ENCODE results near the gene CRTAP.
"Not testable (repeated sequence)": the region's sequence is repeated elsewhere in the genome, so short reads cannot be mapped to it uniquely, and the experiment has no call there.

The CRTAP gene

DNA sequence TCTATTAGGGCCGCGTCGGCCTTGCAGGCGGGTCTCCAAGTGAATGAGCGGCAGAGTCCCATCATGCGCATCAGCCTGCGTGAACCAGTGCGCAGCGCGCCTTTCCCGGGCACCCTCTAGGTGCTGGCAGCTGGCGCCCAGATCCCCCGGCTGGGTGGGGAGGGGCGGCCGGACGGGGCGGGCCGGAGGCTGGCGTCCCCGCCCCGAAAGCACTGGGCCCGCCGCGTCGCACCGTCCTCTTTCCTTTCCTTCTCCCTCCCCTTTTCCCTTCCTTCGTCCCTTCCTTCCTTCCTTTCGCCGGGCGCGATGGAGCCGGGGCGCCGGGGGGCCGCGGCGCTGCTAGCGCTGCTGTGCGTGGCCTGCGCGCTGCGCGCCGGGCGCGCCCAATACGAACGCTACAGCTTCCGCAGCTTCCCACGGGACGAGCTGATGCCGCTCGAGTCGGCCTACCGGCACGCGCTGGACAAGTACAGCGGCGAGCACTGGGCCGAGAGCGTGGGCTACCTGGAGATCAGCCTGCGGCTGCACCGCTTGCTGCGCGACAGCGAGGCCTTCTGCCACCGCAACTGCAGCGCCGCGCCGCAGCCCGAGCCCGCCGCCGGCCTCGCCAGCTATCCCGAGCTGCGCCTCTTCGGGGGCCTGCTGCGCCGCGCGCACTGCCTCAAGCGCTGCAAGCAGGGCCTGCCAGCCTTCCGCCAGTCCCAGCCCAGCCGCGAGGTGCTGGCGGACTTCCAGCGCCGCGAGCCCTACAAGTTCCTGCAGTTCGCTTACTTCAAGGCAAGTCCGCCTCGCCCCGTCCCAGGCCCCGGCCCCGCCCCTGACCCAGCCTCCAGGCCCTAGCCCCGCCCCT is at the start of gene CRTAP:
Gene CRTAP, plus strand, starts transcription at position 243 of the 850 bp plus-strand sequence. Its CDS starts 64 bp downstream, at position 307.
- in situ Hi-C loops (cut with MboI; ENCODE audit: low sequenced_read_pairs): no loop called here

DNA sequence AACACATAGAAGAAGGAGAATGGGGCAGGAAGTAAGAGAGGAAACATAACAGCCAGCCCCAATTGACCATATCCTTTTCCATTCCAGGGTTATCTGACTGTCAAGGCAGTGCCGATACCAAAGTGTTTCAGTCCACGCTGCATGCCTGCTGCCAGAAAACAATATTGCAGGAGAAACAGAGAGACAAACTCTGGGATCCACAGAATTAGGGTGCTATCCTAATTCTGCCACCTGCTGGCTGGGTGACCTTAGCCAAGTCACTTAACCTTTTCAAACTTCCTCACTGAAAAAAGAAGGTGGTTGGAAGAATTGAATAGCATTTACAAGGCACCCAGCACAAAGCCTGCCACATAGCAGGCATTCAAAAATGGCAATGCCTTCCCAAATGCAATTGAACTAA is 48.9 kb upstream of the CRTAP start:
- in situ Hi-C loops (cut with MboI; ENCODE audit: low sequenced_read_pairs): no loop called here

DNA sequence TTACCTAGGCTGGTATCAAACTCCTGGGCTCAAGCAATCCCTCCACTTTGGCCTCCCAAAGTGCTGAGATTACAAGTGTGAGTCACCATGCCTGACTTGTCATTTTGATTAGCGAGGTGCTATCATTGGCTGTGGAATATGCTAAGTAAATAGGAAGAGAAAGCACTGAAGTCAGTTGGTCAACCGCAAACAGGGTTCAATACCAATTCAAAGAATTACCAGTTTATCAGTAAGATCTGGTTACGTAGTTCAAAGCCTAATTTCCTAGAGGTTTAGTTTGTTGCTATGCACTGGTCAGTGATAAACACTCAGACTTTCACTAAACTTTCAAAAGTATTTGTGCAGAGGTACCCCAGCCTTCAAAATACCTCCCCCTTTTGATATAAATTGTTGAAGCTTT is 46.3 kb upstream of the CRTAP start:
- in situ Hi-C loops (cut with MboI; ENCODE audit: low sequenced_read_pairs): no loop called here

DNA sequence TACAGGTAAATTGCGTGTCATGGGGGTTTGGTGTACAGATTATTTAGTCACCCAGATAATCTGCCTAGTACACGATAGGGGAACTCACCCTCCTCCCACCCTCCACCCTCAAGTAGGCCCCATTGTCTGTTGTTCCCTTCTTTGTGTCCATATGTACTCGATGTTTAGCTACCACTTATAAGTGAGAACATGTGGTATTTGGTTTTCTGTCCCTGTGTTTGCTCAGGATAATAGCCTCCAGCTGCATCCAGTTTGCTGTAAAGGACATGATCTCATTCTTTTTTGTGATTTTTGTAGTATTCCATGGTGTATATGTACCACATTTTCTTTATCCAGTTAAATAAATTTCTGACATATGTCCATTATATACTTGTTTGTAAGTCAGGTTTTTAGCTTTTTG is 44.0 kb upstream of the CRTAP start:
- in situ Hi-C loops (cut with MboI; ENCODE audit: low sequenced_read_pairs): not testable (repeated sequence)

DNA sequence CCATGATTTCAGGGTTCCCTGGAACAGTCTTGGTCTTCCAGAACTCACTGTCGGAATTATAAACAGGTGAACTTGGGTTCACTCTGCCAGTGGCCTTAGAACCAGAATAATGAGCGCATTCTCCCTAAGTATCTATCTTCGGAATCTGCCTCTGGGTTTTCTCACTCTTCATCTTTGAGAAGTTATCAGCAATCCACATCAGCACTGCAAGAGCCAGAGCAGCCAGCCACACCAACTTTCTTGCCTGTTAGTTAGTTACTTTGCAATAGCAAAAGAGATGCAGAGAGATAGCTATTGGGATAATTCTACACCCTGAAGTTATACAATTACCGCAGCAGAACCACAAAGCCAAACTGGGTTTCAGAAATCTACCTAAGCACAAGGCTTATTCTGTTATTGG is 42.6 kb upstream of the CRTAP start:
- in situ Hi-C loops (cut with MboI; ENCODE audit: low sequenced_read_pairs): no loop called here

DNA sequence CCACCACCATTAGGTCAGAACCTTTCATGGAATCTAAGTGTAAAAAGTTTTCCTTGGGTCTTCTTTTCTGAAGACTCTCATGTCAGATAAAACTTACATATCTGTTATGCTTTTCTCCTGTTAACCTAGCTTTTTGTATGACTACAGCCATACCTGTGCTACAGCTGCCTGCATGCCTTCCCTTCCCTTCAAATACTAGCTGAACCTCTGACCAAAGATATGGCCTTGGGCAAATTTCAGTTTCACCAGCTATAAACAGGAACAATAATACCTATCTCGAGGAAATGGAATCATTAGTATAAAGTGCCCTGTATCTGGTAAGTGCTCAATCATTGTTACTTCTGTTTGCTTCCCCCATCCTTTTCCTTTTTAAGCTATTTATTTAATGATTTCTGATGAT is 41.9 kb upstream of the CRTAP start:
- in situ Hi-C loops (cut with MboI; ENCODE audit: low sequenced_read_pairs): no loop called here

DNA sequence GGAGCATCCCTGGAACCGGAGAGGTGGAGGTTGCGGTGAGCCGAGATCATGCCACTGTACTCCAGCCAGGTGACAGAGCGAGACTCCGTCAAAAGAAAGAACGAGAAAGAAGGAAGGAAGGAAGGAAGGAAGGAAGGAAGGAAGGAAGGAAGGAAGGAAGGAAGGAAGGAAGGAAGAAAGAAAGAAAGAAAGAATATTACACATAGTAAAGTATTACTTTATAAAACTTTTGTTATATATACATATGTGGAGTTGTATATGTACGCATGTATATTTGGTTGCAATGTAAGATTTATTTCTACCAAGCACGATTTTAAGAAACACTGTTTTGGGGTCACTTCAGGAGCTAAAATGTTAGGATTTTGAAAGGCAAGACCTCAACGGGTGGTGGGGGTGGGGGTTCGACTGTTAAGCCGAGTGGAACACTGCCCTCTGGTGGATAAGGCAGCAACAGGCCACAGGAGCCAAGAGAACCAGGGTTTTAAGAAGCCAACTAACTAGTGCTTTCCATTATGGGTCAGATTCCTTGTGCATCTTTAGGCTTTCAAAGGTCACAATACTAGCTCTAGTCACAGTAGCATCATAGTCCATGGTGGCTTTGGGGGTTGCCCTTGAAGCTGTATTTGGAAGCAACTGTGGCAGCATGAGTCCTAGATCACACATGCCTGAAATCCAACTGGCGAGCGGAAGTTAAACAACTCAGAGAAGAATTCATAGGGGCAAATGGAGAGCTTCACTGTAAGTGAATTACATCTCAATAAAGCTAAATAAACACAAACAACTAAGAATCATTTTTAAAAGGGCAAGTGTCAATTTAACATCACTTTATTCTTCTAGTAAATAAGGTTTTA is 39.4 kb upstream of the CRTAP start:
- in situ Hi-C loops (cut with MboI; ENCODE audit: low sequenced_read_pairs): no loop called here

DNA sequence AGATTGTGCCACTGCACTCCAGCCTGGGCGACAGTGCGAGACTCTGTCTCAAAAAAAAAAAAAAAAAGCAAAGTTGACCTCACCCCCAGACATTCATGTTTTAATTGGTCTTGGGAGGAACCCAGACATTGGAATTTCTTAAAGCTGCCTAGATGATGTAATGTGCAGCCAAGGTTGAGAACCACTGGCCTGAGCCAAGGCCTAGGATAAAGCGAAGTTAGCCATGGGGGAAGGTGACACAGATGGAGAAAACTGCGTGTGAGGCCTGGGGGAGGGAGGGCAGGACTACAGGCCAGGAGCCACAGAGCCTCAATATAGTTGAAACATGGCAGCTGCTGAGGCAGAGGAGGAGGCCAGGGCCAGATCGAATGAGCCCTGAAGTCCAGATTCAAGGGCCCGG is 37.8 kb upstream of the CRTAP start:
- in situ Hi-C loops (cut with MboI; ENCODE audit: low sequenced_read_pairs): no loop called here

DNA sequence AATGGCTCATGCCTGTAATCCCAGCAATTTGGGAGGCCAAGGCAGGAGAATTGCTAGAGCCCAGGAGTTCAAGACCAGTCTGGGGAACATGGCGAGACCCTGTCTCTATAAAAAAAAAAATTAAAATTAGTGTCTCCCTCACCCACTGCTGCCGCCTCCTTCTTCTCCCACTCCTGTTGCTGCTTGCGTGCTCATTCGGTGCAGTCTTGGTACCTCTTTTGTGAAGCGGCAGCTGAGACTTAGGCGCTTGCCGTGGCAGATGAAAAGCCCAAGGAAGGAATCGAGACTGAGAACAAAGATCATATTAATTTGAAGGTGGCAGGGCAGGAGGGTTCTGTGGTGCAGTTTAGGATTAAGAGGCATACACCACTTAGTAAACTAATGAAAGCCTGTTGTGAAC is 36.9 kb upstream of the CRTAP start:
- in situ Hi-C loops (cut with MboI; ENCODE audit: low sequenced_read_pairs): no loop called here

DNA sequence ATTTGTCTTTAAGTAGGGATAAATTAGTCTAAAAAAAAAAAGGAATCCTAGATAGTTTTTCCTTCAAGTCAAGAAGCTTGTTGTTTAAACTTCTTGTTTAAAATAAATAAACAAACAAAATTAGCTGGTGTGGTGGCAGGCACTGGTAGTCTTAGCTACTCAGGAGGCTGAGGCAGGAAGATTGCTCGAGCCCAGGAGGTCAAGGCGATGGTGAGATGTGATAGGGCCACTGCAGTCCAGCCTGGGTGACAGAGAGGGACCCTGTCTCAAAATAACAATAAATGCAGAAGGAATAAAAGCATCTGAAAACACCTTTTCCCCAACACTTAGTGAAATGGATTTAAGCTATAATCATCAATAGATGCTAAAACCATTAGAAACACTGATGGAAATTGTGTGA is 35.8 kb upstream of the CRTAP start:
- in situ Hi-C loops (cut with MboI; ENCODE audit: low sequenced_read_pairs): no loop called here

DNA sequence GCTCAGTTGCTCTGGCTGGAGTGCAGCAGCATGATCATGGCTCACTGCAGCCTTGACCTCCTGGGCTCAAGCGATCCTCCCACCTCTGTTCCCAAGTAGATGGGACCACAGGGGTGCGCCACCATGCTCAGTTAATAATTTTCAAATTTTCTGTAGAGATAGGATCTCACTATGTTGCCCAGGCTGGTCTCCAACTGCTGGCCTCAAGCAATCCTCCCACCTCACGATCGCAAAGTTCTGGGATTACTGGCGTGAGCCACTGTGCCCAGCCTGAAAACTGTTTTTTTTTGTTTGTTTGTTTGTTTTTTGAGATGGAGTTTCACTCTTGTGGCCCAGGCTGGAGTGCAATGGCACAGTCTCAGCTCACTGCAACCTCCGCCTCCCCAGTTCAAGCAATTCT is 34.0 kb upstream of the CRTAP start:
- in situ Hi-C loops (cut with MboI; ENCODE audit: low sequenced_read_pairs): not testable (repeated sequence)

DNA sequence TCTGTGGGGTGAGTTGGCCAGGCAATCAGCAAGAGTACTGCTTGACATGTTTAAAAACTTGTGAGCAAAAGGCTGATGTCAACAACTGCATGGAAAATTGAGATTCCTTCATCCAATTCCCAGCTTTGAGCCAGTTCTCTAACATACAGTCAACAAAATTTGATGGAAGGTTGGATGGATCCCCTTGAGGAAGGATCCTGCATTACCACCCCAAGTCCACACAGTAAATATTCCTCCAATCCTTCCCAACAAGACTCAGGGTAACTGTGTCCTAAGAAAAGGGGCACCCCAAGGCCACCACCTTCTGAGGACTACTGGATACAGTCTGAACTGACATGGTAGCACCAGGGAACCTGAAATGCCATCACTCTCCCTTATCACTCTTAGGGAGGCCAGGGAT is 32.0 kb upstream of the CRTAP start:
- in situ Hi-C loops (cut with MboI; ENCODE audit: low sequenced_read_pairs): no loop called here

DNA sequence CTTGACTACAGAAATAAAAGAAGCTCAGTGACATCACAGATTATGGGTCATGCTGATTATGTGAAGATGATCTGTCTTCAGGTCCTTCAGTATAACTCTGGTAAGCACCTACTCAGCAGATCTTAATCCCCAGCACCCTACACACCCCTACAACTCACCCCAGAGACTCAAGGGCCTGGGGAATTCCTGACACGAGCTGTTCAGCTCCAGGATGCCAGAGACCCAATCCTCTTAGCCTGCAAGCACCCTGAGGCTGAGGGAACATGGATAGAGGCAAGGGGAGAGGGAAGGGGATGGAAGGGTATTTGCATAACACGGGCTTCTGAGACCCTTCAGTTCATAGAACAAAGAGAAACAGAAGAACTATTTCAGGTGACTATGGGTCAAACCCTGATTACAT is 29.9 kb upstream of the CRTAP start:
- in situ Hi-C loops (cut with MboI; ENCODE audit: low sequenced_read_pairs): no loop called here

DNA sequence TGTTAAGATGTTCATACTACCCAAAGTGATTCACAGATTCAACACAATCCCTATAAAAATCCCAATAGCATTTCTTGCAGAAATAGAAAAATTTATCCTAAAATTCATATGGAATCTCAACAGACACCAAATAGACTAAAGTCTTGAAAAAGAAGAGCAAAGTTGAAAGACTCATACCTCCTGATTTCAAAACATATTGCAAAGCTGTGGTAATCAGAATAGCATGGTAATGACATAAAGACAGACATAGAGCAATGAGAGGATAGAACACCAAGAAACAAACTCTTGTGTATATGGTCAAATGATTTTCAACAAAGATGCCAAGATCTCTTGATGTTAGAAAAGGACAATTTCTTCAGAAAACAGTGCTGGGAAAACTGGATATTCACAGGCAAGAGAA is 25.1 kb upstream of the CRTAP start:
- in situ Hi-C loops (cut with MboI; ENCODE audit: low sequenced_read_pairs): no loop called here

DNA sequence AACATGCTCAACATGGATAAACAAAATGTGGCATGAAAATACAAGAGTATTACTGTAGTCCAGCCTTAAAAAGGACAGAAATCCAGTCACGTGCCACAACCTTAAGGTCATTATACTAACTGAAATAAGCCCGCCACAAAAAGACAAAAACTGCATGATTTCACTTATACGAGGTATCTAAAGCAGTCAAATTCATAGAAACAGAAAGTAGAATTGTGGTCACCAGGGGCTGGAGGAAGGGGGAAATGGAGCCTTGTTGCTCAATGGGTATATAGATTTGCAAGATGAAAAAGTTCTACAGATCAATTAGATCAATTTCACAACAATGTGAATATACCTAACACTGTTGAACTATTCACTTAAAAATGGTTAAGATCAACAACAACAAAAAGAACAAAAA is 24.3 kb upstream of the CRTAP start:
- in situ Hi-C loops (cut with MboI; ENCODE audit: low sequenced_read_pairs): no loop called here

DNA sequence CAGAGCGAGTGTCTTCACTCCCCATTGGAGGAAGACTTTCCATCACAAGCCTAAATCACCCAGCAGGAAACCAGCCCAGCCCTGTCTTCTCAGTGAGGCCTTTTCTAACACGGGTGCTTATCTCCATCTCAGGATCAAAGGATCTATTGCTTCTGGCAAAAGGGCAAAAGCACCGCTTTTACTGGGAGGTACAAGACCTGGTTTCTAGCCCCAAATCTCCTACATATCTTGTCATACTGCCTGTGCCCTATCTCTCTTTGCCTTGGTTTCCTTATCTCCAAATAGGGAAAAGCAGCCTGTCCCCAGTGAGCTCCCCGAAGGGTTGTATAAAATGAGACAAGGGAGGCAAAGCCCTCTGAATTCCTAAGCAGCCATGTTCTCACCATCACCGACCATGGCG is 22.1 kb upstream of the CRTAP start:
- in situ Hi-C loops (cut with MboI; ENCODE audit: low sequenced_read_pairs): no loop called here

DNA sequence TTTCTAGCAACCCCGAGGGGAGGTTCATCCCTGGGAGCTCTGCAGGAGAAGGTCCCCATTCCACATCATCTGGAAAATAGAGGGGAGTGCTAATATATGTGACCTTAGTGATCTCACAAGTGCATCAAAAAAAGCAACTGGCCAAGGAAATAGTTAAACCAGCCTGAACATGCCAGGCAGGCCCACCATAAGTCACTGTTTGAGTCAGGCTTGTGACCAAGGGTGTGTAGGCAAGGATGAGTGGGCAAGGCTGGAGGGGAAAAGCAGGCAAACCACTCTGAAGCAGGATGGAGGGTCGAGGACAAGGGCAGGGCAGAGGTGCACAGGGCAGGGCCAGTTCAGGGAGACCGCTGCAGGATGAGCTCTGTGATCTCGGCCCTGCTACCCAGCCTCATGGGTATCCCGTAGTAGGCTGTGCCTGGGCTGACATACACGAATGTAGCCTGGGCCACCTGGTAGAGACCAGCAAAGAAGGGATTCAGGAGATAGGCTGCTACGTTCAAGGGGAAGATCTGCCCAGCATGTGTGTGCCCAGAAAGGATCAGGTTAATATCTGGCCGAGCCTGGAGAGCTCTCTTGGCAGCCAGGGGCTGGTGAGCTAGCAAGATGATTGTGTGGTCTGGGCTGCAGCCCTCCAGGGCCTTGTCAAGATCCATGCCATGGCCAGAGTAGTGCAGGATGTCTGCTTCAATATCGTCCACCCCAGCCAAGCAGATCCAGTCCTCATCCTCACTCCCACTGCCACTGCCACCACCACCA is 21.1 kb upstream of the CRTAP start:
- in situ Hi-C loops (cut with MboI; ENCODE audit: low sequenced_read_pairs): no loop called here

DNA sequence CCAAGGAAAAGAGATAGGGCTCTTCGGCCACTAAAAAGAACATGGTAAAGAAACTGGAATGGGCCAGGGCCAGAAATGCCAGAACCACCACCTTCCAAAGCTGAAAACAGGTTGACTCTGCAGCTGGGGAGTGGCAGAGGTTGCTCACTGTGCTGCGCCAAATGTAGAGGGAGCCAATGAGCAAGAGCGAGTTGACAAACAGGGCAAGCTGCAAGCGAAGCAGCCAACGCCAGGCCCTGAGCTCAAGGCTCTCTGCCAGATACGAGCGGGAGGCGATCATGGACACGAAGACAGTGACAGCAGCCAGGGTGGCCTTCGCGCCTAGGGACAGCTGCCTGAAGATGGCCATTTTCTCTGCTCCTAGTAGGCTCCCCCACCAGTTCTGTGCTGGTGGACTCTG is 20.0 kb upstream of the CRTAP start:
- in situ Hi-C loops (cut with MboI; ENCODE audit: low sequenced_read_pairs): no loop called here

DNA sequence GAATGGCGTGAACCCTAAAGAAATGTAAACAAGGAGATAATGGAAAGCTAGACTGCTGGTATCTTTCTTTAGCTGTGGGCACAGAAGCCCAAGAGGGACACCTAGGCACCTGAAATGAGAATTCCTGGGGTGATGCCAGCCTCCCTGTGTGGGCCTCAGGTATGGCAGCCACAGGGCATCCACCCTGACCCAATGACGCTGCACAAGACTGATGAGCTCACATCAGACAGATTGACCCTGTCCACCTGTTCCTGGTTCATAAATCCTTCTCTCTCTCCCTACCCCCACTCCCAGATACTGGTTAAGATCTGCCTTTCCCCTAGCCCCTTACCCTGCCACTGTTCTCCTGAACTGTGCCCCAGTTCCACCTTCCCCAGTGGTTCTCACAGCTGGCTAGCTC is 18.4 kb upstream of the CRTAP start:
- in situ Hi-C loops (cut with MboI; ENCODE audit: low sequenced_read_pairs): no loop called here

DNA sequence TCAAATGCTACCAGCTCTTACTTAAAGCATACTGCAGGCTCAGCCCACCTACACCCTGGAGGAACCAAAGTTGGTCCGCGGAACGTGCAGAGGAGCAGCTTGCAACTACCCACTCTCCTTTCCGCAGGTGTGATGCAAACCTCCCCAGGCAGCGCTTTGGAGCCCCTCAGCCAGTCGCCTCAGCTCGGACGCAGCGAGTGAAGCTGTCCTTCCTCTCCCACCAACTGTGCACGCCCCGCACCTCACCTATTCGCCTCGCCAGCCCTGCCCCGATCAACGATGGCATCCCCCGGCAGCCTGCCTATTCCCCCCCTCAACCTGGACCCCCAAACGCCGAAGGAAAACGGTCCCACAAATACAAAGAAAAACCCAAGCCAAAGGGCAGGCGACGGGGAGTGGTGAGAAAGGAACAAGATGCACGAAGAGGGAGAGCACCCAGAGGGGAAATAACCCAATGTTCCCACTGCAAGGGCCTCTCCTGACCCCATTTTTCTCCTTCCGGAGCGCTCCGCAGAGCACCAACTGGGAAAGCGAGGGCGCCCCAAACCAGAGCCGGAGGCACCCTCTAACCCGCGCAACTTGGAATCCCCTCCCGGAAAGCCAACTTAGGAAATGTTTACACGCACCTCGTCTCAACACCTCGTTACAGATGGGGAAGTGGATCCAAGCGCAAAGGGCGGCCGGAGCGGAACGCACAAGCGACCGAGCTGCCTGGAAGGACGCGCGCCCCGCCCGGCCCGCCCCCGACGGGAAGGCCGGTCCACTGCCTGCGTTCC is 17.5 kb upstream of the CRTAP start:
- in situ Hi-C loops (cut with MboI; ENCODE audit: low sequenced_read_pairs): no loop called here

Data from HL-60/S4 treated with phorbol 12-myristate 13-acetate at 8.2 ng/mL for 4 days and 3 days (cell line).